HL-60 (cell line): ENCODE data around the gene TMEM263.

Source experiments
- DNase-seq, 2 experiments: peaks; one replicate each; pipeline ENCODE4 v3.0.0-alpha.2; 2010 to 2020; ENCODE audit warnings: low read depth in 1 of 2, low spot score in 1 of 2
- H3K27ac ChIP-seq: fragments of 250-450 bp; sonication (Bioruptor Pico); replicated peaks from 2 replicates; pipeline ENCODE4 v1.5.1; 2020; ENCODE audit warnings: mild to moderate bottlenecking, moderate library complexity
- H3K27me3 ChIP-seq: fragments of 250-450 bp; sonication (Bioruptor Pico); 2 replicates; pipeline ENCODE4 v1.5.1; 2021; ENCODE audit warnings: mild to moderate bottlenecking, moderate library complexity; ENCODE audit not compliant: insufficient read depth, poor library complexity, severe bottlenecking
- H3K4me3 ChIP-seq: replicated peaks from 2 replicates; pipeline ENCODE4 v1.5.1; 2011; ENCODE audit warnings: mild to moderate bottlenecking, control low read depth, low read length; ENCODE audit not compliant: insufficient read depth
- GABPA ChIP-seq: IDR thresholded peaks from 2 replicates; pipeline ENCODE4 v1.6.1; 2012; ENCODE audit warnings: low read depth
- POLR2AphosphoS5 ChIP-seq: IDR thresholded peaks from 2 replicates; pipeline ENCODE4 v1.6.1; 2012; ENCODE audit warnings: low read depth
- SPI1 ChIP-seq: IDR thresholded peaks from 2 replicates; pipeline ENCODE4 v1.6.1; 2012; ENCODE audit warnings: low read depth, mild to moderate bottlenecking, borderline replicate concordance
- TF ChIP-seq, protein P1 (sequence below): IDR thresholded peaks from 2 replicates; pipeline ENCODE4 v1.6.1; 2012; ENCODE audit warnings: low read depth; ENCODE audit not compliant: insufficient replicate concordance
- TF ChIP-seq, protein P2 (sequence below): IDR thresholded peaks from one replicate; pipeline ENCODE4 v1.5.1; 2011; ENCODE audit warnings: low read length, control low read depth, inconsistent platforms; ENCODE audit not compliant: insufficient read depth

The TMEM263 gene

DNA sequence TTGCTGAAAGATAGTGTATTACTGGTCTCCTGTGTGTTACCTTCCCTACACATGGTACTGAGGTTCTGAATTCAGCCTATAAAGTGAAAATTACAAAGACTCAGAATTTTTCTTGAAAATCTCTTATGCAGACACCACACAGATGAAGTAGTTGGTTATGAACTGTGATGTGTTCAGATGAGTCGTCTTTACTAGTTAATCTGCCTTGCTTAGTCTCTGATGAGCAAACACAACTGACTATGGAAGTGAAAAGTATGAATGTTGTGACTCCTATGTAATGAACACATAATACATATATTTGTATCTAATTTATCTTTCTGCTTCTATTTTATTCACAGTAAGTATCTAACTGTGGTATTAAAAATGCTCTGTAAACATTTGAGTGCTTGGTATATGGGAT is 26.5 kb downstream of the TMEM263 start:
- Histone ChIP-seq H3K27me3 (peaks cover 3% of the 10 kb centered on the region), H3K27ac (no peak overlapping the region), H3K4me3 (no peak overlapping the region)
- DNase-seq, result no peak
- TF ChIP-seq, protein P1, sequence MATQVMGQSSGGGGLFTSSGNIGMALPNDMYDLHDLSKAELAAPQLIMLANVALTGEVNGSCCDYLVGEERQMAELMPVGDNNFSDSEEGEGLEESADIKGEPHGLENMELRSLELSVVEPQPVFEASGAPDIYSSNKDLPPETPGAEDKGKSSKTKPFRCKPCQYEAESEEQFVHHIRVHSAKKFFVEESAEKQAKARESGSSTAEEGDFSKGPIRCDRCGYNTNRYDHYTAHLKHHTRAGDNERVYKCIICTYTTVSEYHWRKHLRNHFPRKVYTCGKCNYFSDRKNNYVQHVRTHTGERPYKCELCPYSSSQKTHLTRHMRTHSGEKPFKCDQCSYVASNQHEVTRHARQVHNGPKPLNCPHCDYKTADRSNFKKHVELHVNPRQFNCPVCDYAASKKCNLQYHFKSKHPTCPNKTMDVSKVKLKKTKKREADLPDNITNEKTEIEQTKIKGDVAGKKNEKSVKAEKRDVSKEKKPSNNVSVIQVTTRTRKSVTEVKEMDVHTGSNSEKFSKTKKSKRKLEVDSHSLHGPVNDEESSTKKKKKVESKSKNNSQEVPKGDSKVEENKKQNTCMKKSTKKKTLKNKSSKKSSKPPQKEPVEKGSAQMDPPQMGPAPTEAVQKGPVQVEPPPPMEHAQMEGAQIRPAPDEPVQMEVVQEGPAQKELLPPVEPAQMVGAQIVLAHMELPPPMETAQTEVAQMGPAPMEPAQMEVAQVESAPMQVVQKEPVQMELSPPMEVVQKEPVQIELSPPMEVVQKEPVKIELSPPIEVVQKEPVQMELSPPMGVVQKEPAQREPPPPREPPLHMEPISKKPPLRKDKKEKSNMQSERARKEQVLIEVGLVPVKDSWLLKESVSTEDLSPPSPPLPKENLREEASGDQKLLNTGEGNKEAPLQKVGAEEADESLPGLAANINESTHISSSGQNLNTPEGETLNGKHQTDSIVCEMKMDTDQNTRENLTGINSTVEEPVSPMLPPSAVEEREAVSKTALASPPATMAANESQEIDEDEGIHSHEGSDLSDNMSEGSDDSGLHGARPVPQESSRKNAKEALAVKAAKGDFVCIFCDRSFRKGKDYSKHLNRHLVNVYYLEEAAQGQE, result no peak
- TF ChIP-seq SPI1, result no peak
- TF ChIP-seq, protein P2, sequence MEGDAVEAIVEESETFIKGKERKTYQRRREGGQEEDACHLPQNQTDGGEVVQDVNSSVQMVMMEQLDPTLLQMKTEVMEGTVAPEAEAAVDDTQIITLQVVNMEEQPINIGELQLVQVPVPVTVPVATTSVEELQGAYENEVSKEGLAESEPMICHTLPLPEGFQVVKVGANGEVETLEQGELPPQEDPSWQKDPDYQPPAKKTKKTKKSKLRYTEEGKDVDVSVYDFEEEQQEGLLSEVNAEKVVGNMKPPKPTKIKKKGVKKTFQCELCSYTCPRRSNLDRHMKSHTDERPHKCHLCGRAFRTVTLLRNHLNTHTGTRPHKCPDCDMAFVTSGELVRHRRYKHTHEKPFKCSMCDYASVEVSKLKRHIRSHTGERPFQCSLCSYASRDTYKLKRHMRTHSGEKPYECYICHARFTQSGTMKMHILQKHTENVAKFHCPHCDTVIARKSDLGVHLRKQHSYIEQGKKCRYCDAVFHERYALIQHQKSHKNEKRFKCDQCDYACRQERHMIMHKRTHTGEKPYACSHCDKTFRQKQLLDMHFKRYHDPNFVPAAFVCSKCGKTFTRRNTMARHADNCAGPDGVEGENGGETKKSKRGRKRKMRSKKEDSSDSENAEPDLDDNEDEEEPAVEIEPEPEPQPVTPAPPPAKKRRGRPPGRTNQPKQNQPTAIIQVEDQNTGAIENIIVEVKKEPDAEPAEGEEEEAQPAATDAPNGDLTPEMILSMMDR, result no peak
- no peak for TF ChIP-seq POLR2AphosphoS5
- no peak for TF ChIP-seq GABPA

DNA sequence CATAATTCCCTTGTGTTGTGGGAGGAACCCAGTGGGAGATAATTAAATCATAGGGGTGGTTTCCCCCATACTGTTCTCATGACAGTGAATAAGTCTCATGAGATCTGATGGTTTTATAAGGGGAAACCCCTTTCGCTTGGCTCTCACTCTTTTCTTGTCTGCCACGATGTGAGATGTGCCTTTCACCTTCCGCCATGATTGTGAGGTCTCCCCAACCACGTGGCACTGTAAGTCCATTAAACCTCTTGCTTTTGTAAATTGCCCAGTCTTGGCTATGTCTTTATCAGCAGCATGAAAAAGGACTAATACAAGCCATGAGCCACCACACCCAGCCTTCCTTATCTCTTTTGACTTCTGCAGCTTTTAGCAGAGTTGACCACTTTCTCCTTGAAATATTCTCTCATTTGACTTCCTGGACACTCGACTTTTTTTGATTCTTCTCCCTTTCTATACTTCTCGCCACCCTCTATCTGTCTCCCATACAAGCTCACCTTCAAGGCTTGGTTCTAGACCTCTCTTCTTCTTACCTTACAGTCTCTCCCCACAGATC is 29.0 kb downstream of the TMEM263 start:
- no peak overlapping the region for H3K27ac ChIP-seq
- H3K27me3 ChIP-seq, result peaks cover 3% of the 10 kb centered on the region
- H3K4me3 ChIP-seq, result no peak overlapping the region
- no peak for DNase-seq
- TF ChIP-seq GABPA (no peak), POLR2AphosphoS5 (no peak), SPI1 (no peak)
- TF ChIP-seq, protein P2, result no peak
- TF ChIP-seq, protein P1, result no peak

GRCh38 chr12:106985479-106985878 is 29.8 kb downstream of the TMEM263 start:
- Histone ChIP-seq H3K4me3 (no peak overlapping the region), H3K27me3 (peaks cover 3% of the 10 kb centered on the region), H3K27ac (no peak overlapping the region)
- TF ChIP-seq GABPA (no peak), POLR2AphosphoS5 (no peak), SPI1 (no peak)
- TF ChIP-seq, protein P2, result no peak
- TF ChIP-seq, protein P1, result no peak
- DNase-seq, result no peak
